GM12865 (cell line): ENCODE data around the gene TMEM53.
A peak's percentile ranks its signal among the peaks of the same experiment; 100 is the strongest.

Experiments used
- DNase-seq: peaks from one replicate; pipeline ENCODE4 v3.0.0; 2010; ENCODE audit warnings: low read depth
- H3K4me3 ChIP-seq: 2 replicates; pipeline ENCODE4 v1.5.1; 2011; ENCODE audit warnings: mild to moderate bottlenecking, low read depth, low read length, control low read depth
- TF ChIP-seq, protein P1 (sequence below): IDR thresholded peaks from 2 replicates; pipeline ENCODE4 v1.5.1; 2011; ENCODE audit warnings: low read length, control low read depth, low read depth, inconsistent platforms; ENCODE audit not compliant: insufficient read depth; ENCODE audit errors: missing control alignments

Gene TMEM53

GRCh38 chr1:44664730-44665370 is 9.4 kb downstream of the TMEM53 start:
- DNase-seq, result peak; percentile 49
- TF ChIP-seq, protein P1, sequence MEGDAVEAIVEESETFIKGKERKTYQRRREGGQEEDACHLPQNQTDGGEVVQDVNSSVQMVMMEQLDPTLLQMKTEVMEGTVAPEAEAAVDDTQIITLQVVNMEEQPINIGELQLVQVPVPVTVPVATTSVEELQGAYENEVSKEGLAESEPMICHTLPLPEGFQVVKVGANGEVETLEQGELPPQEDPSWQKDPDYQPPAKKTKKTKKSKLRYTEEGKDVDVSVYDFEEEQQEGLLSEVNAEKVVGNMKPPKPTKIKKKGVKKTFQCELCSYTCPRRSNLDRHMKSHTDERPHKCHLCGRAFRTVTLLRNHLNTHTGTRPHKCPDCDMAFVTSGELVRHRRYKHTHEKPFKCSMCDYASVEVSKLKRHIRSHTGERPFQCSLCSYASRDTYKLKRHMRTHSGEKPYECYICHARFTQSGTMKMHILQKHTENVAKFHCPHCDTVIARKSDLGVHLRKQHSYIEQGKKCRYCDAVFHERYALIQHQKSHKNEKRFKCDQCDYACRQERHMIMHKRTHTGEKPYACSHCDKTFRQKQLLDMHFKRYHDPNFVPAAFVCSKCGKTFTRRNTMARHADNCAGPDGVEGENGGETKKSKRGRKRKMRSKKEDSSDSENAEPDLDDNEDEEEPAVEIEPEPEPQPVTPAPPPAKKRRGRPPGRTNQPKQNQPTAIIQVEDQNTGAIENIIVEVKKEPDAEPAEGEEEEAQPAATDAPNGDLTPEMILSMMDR, result no peak
- no peak overlapping the region for H3K4me3 ChIP-seq

DNA sequence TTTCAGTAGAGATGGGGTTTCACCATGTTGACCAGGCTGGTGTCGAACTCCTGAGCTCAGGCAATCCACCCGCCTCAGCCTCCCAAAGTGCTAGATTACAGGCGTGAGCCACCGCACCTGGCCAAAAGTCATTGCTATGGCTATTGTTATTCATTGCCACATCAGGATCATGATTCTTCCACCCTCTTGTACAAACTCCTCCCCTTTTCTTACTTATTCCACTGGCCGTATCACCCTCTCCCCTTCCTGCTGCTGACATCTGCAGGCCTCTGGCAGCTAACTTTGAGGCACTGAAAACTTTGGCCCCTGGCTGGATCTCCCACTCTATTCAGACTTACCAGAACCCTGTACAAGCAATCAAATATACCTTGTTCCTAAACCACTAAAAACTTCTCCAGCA is 10.9 kb downstream of the TMEM53 start:
- H3K4me3 ChIP-seq, result no peak overlapping the region
- TF ChIP-seq, protein P1, result no peak
- DNase-seq, result no peak

- no peak overlapping the region for H3K4me3 ChIP-seq
- TF ChIP-seq, protein P1, result no peak
- no peak for DNase-seq
Measured at GRCh38 chr1:44662683-44663030, 11.6 kb downstream of the TMEM53 start.

GRCh38 chr1:44661781-44662682 is 12.2 kb downstream of the TMEM53 start:
- TF ChIP-seq, protein P1, result no peak
- no peak overlapping the region for H3K4me3 ChIP-seq
- DNase-seq, result no peak

DNA sequence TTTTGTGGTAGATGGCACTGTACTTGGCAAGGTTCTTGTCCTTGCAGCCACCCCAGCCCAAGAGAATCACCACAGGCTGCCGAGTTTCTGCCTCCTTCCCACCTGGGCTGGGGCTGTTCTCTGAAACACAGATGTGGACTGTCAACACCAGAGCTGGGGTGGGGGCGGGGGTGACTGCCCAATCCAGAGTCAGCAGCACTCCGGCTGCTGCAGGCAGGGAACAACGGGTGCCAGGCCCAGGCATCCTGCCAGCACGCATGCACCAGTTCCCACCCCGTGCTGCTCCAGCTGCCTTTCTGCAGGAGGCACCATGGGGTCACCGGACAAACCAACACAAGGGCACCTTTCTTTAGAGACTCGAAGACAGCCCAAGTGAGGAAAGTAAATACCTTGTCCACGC is 14.1 kb downstream of the TMEM53 start:
- DNase-seq, result no peak
- TF ChIP-seq, protein P1, result no peak
- no peak overlapping the region for H3K4me3 ChIP-seq

DNA sequence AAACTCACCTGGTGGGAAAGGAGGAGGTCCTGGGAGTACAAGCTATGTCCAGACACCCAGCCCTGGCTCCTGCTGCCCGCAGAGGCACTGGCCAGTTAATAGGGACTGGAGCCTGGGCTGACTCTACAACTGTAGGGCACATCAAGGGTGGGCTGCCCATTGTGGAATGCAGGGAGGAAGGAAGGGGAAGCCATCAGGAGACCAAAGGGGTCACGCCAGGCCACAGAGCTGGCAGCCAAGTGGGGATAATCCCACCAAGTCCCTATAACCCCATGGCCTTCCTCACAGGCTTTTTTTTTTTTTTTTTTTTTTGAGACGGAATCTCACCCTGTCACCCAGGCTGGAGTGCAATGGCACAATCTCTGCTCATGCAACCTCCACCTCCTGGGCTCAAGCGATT is 14.7 kb downstream of the TMEM53 start:
- no peak for DNase-seq

More for the DNA sequence above, 14.7 kb downstream of the TMEM53 start:
- TF ChIP-seq, protein P1, result no peak
- H3K4me3 ChIP-seq, result no peak overlapping the region
